Measurements from ENCODE around the gene CFAP46. TPM values are rescaled to one million over a fixed set of nuclear protein-coding genes. Genes with fewer than 3 reads are reported as not detected.

Gene CFAP46
- total and polyA plus RNA-seq, 9 of the 15 experiments (the other 6 are each of a cell fraction or from before 2014, with no cell fraction given) = not detected

GRCh38 chr10:132938472-132939339, 3.7 kb downstream of the CFAP46 start:
- ChIA-PET CTCF (ENCODE audit: low intra/inter-chr PET ratio) (interaction anchor here (0.9 to 4.4 kb wide), 2 partner anchors 112 to 186 kb away, joined by 3 to 24 read pairs; no protein-coding TSS in a partner anchor), POLR2A (interaction anchor here (0.7 kb wide), 1 partner anchor 204 kb away, joined by 3 read pairs; no protein-coding TSS in a partner anchor)
- H3K4me3 ChIP-seq = no peak overlapping the region
- intact Hi-C loops (cut with micrococcal nuclease) (no loop called here), in situ Hi-C loops (cut with MboI) (no loop called here)
- peak; percentile 35 to 40 (median 35) for DNase-seq (ENCODE audit: extremely low read depth in 1 of 4, low spot score in 3 of 4)
- no peaks in the 10 kb centered on the region for H3K9me3 ChIP-seq (replicated peaks; ENCODE audit: control insufficient read depth, insufficient read depth, low read depth, low read length)
- BruUV-seq (replicated peaks) = no TSS peak
- no peak overlapping the region for H2AFZ ChIP-seq (ENCODE audit: low read depth, low read length)
- FAIRE-seq = no peak
- no peaks in the 10 kb centered on the region; the same call in 1 of the 2 replicates for H4K20me1 ChIP-seq (replicated peaks; ENCODE audit: control insufficient read depth, insufficient read depth, low read length)
- 0% methylated on average over 18 of the region's 27 CpGs for WGBS (ENCODE audit: insufficient coverage, low coverage, missing lambda C conversion rate)
- H3K27me3 ChIP-seq (ENCODE audit: control insufficient read depth in 2 of 2, insufficient read depth in 2 of 2, low read length in 2 of 2) = peaks cover 4 to 34% of the 10 kb centered on the region in 2 experiments; a peak in 3 of 5 replicates
- H3K4me1 ChIP-seq (replicated peaks in 1 of 2; ENCODE audit: control insufficient read depth in 2 of 2, insufficient read depth in 2 of 2, low read length in 2 of 2) = peaks cover 0 to 7% of the 10 kb centered on the region in 2 experiments; a peak in 1 of 5 replicates
- TF ChIP-seq ZNF316 (IDR thresholded peaks at IDR 0.05) (peak; percentile 56), RFX5 (IDR thresholded peaks at IDR 0.05; ENCODE audit: low read depth, low read length) (no peak), MBD2 (IDR thresholded peaks at IDR 0.05; ENCODE audit: borderline replicate concordance, low read depth) (no peak), RAD21 (CRISPR knock-in tag; conservative IDR thresholded peaks at IDR 0.05 in 1 of 2, IDR thresholded peaks at IDR 0.05 in 1 of 2) (peak in 1 of 2 experiments; percentile 37; a peak in 2 of 4 replicates), ZFP36 (IDR thresholded peaks at IDR 0.05; ENCODE audit: low read depth, low read length, partially characterized antibody) (peak; percentile 88), MAFG (tag; conservative IDR thresholded peaks at IDR 0.05) (0 out of 2 replicates have a peak, but pooled peaks have one; percentile 28), ZBTB7A (IDR thresholded peaks at IDR 0.05; ENCODE audit: borderline replicate concordance, control insufficient read depth, low read depth, low read length) (peak; percentile 53; the same call in 1 of the 2 replicates), C11orf30 (IDR thresholded peaks at IDR 0.05; ENCODE audit: low read depth) (peak; percentile 67), MTF1 (CRISPR knock-in tag; IDR thresholded peaks at IDR 0.05; ENCODE audit: borderline replicate concordance) (no peak), ZNF347 (CRISPR knock-in tag; IDR thresholded peaks at IDR 0.05; ENCODE audit: low read depth) (no peak), NR4A1 (CRISPR knock-in tag; IDR thresholded peaks at IDR 0.05) (no peak), NR4A1 (tag; IDR thresholded peaks at IDR 0.05) (no peak), NFE2 (IDR thresholded peaks at IDR 0.05; ENCODE audit: low read depth) (peak; percentile 58)
- TF ChIP-seq, protein P1, sequence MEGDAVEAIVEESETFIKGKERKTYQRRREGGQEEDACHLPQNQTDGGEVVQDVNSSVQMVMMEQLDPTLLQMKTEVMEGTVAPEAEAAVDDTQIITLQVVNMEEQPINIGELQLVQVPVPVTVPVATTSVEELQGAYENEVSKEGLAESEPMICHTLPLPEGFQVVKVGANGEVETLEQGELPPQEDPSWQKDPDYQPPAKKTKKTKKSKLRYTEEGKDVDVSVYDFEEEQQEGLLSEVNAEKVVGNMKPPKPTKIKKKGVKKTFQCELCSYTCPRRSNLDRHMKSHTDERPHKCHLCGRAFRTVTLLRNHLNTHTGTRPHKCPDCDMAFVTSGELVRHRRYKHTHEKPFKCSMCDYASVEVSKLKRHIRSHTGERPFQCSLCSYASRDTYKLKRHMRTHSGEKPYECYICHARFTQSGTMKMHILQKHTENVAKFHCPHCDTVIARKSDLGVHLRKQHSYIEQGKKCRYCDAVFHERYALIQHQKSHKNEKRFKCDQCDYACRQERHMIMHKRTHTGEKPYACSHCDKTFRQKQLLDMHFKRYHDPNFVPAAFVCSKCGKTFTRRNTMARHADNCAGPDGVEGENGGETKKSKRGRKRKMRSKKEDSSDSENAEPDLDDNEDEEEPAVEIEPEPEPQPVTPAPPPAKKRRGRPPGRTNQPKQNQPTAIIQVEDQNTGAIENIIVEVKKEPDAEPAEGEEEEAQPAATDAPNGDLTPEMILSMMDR (IDR thresholded peaks at IDR 0.05 in 2 of 3, conservative IDR thresholded peaks at IDR 0.05 in 1 of 3; ENCODE audit: insufficient read depth in 2 of 3, low read depth in 1 of 3, low read length in 3 of 3) = peak; percentile 46 to 65 (median 48); a peak in 5 of 6 replicates
- no peak overlapping the region for H3K27ac ChIP-seq (ENCODE audit: extremely low read depth, low read depth, low read length)
- no peak overlapping the region for H3K9ac ChIP-seq (ENCODE audit: insufficient read depth in 1 of 2, low read depth in 2 of 2, low read length in 2 of 2)
- H3K79me2 ChIP-seq (ENCODE audit: control insufficient read depth, insufficient read depth, low read length) = no peaks in the 10 kb centered on the region
- H3K4me2 ChIP-seq (ENCODE audit: insufficient read depth, low read length) = no peak overlapping the region
- H3K36me3 ChIP-seq (ENCODE audit: control insufficient read depth, insufficient read depth, low read length) = no peaks in the 10 kb centered on the region
- peak; percentile 90 for ATAC-seq
- no peaks in the 10 kb centered on the region for H3K9me1 ChIP-seq (ENCODE audit: control insufficient read depth, insufficient read depth, low read length)
